GM19455 (cell line): Measurements from ENCODE around the gene MECR.
A peak's percentile ranks its signal among the peaks of the same experiment; 100 is the strongest.

Source experiments
- ATAC-seq: cut with Tn5 transposase; IDR thresholded peaks from one replicate; pipeline ENCODE4 v1.9.1; 2021; ENCODE audit not compliant: unreplicated experiment

The MECR gene, protein sequence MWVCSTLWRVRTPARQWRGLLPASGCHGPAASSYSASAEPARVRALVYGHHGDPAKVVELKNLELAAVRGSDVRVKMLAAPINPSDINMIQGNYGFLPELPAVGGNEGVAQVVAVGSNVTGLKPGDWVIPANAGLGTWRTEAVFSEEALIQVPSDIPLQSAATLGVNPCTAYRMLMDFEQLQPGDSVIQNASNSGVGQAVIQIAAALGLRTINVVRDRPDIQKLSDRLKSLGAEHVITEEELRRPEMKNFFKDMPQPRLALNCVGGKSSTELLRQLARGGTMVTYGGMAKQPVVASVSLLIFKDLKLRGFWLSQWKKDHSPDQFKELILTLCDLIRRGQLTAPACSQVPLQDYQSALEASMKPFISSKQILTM

DNA sequence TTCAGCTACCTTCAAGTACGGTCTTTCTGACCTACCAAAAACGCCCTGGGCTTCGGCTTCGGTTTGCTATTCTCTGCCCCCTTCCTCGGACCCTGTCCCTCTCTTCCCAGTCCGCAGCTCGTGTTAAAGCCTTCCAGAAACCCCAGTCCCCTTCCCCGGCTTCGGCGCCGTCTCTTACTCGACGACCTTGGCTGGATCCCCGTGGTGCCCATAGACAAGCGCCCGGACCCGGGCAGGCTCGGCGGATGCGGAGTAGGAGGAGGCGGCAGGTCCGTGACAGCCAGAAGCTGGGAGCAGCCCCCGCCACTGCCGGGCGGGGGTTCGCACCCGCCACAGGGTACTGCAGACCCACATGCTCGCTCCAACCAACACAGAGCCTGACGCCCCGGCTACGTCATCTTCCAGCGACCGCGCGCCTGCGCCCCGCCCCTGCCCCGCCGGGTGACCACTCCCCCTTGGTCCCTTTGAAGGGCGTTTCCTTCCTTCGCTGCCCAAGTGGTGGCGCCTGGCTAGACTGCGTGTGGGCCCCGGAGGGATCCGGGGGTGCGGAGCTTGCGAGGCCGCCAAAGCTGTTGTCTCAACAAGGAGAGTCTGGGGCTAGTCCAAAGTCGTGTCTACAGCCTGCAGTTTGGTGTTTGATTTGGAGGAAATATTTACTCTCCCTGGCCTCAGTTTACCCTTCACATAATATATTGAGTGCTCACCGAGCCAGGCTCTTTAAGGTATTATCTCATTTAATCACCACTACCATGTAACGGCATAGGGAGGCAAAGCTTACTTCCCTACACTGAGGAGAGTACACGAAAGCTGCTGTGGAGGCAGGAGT, at the start of gene MECR:
Gene MECR (minus strand): TSS at position 382 of the 826 bp plus-strand sequence. CDS start 28 bp downstream, at position 354.
- peak; percentile 90 for ATAC-seq

DNA sequence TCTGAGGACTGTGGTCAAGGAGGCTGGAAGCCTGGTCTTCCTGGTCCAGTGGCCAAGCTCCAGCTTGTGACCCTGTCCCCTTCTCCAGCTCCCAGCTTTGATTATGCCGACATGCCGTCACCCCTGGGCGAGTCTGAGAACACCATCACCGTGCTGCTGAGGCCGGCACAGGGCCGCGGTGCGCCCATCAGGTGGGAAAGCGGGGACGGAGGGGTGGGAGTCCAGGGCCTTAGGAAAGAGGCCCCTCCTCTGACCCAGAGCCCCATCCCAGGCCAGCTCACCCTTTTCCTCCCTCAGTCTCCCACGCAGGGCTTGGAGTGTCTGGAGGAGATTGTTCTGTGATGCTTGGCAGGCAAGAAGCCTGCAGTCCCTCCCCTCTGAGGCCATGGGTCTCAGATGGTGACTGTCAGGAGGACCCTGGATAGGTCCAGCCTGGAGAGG, 49.2 kb upstream of the MECR start:
- ATAC-seq = no peak

DNA sequence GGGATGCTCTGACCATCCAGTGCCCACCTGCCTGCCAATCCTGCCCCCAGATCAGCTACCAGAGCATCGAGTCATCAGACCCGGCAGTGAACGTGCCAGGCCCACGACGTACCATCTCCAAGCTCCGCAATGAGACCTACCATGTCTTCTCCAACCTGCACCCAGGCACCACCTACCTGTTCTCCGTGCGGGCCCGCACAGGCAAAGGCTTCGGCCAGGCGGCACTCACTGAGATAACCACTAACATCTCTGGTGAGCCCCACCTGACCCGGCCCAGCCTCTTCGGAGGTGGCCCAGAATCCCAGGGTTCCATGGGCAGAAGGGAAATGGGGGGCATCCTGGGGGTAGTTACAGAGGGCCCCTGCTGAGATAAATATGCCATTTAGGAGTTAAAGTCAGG, 48.7 kb upstream of the MECR start:
- ATAC-seq = no peak

DNA sequence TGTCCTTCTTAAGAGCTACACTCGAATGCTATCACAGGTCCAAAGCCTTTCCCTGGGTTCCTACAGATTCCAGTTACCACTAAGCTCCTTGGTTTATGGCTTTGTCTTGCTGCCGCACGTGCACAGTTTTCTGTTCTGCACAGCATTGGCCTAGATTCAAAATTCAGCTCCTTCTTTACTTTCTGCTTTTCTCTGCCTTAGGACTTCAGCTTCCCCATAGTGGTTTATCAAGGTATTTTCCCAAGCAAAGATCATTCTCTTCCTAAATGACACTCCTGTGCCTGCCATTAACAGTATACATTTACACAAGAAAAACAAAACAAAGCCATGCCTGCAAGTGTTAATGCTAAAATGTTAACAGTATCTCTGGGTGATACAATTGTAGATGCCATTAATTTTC, 47.4 kb upstream of the MECR start:
- no peak for ATAC-seq

DNA sequence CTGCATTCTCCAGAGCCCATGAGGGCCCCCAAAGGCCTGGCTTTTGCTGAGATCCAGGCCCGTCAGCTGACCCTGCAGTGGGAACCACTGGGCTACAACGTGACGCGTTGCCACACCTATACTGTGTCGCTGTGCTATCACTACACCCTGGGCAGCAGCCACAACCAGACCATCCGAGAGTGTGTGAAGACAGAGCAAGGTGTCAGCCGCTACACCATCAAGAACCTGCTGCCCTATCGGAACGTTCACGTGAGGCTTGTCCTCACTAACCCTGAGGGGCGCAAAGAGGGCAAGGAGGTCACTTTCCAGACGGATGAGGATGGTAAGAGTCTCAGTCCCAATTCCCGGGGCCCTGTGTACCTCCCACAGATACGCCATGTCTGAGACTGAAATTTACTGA, 44.7 kb upstream of the MECR start:
- ATAC-seq = no peak

GRCh38 chr1:29272147-29272907, 41.6 kb upstream of the MECR start:
- no peak for ATAC-seq

- ATAC-seq = no peak
These were observed 41.0 kb upstream of the MECR start for GRCh38 chr1:29271724-29272123.

- ATAC-seq = no peak
These were observed 40.3 kb upstream of the MECR start for GRCh38 chr1:29270929-29271521.

DNA sequence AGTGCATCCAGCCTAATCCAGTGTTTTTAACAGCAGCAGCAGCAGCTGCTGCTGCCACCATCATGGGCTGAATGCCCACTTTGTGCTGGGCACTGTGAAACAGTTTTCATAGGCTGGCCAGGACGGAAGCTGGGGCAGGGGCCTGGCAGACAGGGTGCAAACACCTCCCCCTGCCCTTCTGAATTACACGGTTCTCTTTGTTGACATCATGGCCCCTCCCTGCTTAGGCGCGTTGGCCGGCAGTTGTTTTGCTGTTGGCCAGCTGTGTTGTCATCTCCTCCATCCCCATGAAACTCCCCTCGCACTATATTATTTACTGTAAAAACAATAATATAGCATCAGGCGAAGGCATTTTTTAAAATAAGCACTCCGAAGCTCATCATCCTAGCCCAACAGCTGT, 38.6 kb upstream of the MECR start:
- no peak for ATAC-seq

GRCh38 chr1:29267321-29268070, 36.8 kb upstream of the MECR start:
- ATAC-seq = no peak

DNA sequence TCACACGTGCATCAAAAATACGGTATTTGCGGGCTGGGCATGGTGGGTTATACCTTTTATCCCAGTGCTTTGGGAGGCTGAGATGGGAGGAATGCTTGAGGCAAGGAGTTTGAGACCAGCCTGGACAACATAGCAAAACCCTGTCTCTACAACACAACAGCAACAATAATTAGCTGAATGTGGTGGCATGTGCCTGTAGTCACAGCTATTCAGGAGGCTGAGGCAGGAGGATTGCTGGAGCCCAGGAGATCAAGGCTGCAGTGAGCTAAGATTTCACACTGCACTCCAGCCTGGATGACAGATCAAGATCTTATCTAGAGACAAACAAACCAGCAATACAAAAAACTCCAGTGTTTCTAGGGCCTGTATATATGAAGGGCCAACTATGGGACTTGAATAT, 36.2 kb upstream of the MECR start:
- no peak for ATAC-seq

- ATAC-seq = no peak
These were observed 34.1 kb upstream of the MECR start for GRCh38 chr1:29264773-29265389.

DNA sequence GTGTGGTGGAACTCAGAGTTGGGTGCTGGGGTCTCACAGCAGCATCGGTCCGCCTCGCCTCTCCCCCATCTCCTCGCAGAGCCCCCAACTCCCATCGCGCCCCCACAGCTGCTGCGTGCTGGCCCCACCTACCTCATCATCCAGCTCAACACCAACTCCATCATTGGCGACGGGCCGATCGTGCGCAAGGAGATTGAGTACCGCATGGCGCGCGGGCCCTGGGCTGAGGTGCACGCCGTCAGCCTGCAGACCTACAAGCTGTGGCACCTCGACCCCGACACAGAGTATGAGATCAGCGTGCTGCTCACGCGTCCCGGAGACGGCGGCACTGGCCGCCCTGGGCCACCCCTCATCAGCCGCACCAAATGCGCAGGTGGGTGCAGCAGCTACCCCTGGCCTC, 29.8 kb upstream of the MECR start:
- ATAC-seq = no peak

DNA sequence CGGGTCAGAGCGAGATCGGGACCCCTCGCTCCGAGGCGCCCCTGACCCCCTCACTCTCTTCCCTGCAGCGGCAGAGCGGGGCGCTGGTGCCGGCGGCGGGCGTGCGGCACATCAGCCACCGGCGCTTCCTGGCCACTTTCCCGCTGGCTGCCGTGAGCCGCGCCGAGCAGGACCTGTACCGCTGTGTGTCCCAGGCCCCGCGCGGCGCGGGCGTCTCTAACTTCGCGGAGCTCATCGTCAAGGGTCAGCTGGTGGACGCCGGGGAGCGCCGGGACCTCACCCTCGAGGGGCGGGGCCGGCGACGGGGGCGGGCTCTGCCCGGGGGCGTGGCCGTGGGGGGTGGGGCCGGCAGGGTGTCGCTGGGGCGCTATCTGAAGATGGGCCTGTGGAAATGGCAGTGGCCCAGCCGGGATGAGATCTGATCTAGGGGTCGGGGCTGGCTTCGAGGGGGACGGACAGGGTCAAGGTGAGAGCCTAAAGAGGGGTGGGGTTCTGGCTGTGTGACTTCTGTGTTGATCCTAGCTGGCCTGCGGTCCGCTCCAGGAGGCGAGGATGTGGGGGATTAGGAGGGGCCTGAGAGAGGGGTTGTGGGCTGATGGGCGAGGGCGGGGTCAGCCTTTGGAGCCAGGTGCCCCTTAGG, 29.2 kb upstream of the MECR start:
- no peak for ATAC-seq

DNA sequence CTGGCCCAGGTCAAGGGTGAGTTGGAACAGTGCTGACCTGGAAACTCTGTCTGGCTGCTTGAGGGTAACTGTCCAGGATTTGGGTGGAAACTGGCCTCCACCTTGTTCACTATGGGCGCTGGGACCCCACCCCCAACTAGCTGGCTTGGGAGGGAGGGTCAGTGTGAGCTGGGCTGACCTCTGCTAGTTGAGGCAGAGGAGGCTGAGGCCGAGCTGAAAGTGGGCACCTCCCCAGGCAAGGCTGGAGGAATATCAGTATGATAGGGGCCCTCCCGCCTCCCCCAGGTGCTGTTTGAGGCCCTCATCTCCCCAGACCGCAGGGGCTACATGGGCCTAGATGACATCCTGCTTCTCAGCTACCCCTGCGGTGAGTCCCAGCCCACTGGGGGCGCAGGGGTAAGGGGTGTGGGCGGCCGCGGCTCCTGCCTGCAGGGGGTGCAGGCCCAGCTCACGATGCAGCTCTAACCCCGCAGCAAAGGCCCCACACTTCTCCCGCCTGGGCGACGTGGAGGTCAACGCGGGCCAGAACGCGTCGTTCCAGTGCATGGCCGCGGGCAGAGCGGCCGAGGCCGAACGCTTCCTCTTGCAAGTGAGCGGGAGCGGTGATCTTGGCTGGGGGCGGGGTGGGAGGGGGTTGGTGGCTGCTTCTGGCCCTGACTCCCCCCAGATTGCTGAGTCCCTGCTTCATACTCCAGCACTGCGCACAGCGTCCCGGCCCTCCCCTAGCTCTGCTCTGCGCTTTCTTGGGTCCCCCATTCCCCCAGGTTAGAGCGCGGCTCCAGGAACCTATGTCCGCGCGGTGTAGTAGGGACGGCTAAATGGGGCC, 28.5 kb upstream of the MECR start:
- no peak for ATAC-seq

- no peak for ATAC-seq
These were observed 27.6 kb upstream of the MECR start for GRCh38 chr1:29258189-29258975.

DNA sequence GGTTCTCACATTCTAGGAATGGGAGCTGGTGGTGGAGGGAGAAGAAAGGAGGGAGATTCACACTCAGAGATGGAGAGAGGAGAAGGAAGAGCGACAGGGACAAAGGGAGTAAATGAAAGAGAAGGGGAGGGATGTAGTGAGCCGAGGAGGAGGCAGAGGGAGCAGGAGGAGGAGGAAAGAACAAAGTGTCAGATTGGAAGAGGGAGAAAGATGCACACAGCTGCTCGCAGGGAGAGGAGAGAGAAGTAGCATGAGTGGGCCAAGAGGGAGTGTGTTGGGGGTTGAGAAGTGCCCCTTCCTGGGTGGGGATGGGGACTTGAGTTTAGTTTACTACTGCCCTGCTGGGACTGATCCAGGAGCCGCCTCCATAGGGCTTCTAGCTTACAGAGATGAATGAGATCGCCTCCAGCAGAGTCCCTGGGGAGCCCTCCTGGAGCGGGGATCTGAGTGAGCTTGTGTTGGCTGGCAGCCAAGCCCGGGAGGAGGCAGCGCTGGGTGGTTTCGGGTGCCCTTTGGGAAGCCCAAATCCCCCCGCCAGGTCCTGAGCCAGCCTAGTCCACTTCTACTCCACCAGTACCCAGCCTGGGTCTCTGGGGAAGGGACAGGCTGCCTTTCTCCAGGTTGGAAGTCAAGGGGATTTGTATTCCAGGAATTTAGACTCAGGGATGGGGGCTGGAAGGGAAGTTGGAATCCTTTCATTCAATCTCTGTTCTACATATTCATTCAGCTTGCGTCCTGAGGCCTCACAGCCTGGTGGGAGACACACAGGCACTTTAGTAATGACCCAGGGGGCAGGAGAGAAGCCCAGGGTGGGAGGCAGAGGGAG, 26.5 kb upstream of the MECR start:
- no peak for ATAC-seq
